HG03095 (cell line): ENCODE measurements around the gene ATP10A.

ENCODE experiments used
- ATAC-seq: cut with Tn5 transposase; IDR thresholded peaks from one replicate; pipeline ENCODE4 v1.9.1; 2021; ENCODE audit warnings: moderate library complexity; ENCODE audit not compliant: unreplicated experiment

ATP10A gene

GRCh38 chr15:25687276-25687675, 175.9 kb downstream of the ATP10A start:
- no peak for ATAC-seq

GRCh38 chr15:25686780-25687179, 176.3 kb downstream of the ATP10A start:
- no peak for ATAC-seq

- no peak for ATAC-seq
Observed at GRCh38 chr15:25684521-25685431, 178.4 kb downstream of the ATP10A start.

DNA sequence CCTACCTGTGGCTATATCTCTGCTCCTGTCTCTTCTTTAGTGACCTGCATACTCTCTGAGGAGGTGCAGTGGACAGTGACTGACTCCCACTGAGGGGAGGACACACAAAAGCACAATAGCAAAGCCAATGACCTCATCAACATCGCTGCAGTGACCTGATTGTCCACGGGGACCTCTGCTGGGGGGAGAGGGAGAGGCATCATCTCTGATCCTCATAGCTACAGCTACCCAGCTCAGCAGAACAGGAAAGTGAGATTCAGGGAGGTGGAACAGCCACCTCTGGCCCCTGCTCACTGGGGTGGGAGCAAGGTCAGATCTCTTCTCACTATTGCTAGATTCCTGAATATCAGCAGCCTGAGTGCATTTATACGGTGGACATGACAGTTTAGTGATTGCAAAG, 179.2 kb downstream of the ATP10A start:
- no peak for ATAC-seq

GRCh38 chr15:25683415-25683814, 179.7 kb downstream of the ATP10A start:
- ATAC-seq = no peak

DNA sequence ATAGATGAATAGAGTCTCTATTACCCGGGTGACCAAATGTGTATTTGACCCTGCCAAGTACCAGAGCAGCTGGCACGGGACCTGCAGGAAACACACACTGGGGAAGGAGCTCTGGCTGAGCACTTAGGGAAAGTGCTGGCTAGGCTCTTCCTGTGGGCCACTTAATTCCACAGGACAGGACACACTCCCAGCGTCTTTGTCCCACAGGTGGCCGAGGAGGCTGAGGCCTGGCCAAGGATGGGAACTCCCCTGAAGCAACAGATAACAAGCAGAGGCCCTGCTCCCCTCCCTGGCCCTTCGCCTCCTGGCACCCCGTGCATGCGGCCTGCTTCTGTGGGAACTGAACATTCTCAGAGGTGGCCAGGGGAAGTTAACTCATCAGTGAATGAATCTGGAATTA, 180.8 kb downstream of the ATP10A start:
- no peak for ATAC-seq

- ATAC-seq = no peak
Observed at GRCh38 chr15:25680686-25681025, 182.5 kb downstream of the ATP10A start.

DNA sequence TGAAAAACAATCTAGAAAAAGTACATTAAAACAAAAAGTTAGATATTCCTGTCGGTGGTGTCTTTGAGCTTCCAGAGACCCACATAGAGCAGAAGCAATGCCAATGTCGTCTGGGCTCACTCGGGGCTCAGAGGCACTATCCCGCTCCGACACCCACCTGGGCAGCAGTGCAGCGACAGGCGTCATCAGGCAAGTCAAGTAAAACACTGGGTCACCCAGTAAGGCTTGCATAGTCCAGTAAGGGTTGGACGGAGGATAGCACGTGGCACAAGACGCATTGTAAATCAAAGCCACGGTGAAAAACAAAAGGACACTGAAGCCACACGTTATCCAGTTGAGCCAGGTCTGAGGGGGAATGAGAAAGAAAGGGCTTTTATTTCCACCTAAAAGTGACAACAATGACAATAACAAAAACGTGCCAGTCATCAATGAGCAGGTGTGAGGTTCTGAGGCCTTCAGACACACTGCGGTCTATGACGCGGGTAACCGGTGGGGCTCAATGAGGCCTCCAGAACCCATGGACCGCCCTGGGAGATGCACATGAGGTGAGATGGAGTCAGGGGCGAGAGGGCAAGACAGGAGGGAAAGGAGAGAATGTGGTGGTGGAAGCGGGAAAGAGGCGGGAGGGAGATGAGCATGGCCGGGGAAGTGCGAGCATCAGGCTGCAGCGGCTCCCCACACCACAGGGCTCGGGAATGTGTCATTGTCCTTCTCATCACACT, 183.0 kb downstream of the ATP10A start:
- no peak for ATAC-seq

- ATAC-seq = no peak
Observed at GRCh38 chr15:25679492-25679891, 183.6 kb downstream of the ATP10A start.

GRCh38 chr15:25678500-25678855, 184.6 kb downstream of the ATP10A start:
- no peak for ATAC-seq

DNA sequence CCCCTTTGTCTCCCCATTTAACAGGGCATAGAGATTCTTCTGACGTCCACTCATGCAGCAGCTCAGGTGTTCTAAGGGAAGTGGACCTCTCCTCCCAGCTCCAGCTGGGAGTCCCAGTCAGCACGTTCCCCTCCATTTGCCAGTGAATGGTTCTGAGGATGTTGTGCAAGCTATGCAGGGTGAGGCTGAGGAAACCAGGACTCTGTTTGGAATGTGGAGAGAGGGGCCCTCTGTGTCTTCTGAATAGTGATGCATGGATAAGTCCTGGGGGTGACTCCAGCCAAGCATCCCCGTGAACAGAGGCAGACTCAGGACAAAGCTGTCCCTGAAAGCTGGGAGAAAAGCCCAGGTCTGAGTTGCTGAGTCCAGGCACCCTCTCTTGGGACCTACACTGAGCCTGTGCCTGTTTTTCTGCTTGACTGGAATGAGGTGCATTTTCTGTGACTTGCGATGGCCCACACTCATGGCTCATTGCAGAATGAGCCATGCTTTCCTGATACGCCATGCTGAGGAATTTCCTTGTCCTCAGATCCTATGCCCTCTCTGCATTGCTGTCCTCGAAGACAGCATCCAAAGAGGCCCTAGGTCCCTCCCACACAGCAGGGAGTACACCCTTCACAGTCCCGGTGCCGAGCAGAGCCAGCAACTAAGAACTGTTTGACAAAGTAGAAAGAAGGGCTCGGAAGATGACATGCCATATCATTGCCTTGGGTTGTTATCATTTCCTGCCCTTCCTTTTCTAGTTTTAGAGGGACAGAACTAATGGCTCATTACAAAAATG, 185.2 kb downstream of the ATP10A start:
- ATAC-seq = no peak

GRCh38 chr15:25676070-25676469, 187.1 kb downstream of the ATP10A start:
- no peak for ATAC-seq

DNA sequence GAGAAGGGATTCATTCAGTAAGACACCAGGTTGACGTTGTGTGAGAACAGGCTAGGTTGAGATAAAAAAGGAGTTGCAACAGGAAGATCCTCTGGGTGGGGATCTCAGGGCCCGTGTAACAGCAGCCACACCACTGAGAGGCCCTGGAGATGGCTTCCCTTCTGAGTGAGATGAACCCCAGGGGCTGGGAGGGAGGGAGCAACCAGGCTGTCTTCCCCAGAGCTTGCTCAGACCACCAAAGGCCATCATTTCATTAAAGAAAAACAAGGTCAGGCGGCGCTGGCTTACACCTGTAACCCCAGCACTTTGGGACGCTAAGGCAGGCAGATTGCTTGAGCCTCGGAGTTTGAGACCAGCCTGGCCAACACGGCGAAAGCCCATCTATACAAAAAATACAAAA, 187.7 kb downstream of the ATP10A start:
- no peak for ATAC-seq

GRCh38 chr15:25674913-25675312, 188.2 kb downstream of the ATP10A start:
- no peak for ATAC-seq

- no peak for ATAC-seq
Observed at GRCh38 chr15:25673972-25674371, 189.2 kb downstream of the ATP10A start.

GRCh38 chr15:25673351-25673750, 189.8 kb downstream of the ATP10A start:
- no peak for ATAC-seq

- ATAC-seq = no peak
Observed at GRCh38 chr15:25671132-25671531, 192.0 kb downstream of the ATP10A start.

DNA sequence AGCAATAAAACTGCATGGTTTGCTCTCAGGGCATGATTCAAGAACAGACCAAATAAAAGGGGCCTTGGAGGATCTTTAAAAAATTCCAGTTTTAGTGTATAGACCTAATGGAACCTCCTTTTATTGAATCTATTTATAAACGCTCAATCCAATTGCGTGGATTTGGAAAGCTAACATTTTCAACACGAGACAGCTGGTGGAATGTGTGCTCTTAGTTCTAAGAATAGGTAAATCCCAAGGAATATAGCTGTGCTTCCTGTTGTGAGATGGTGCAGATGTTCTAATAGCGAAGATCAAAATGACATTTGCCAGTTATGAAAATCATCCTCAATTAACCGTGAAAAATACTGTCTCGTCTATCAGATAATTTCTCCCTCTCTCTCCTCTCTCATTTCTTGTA, 192.5 kb downstream of the ATP10A start:
- ATAC-seq = no peak

- ATAC-seq = no peak
Observed at GRCh38 chr15:25670025-25670554, 193.0 kb downstream of the ATP10A start.

- ATAC-seq = no peak
Observed at GRCh38 chr15:25668901-25669300, 194.2 kb downstream of the ATP10A start.

GRCh38 chr15:25668236-25668795, 194.8 kb downstream of the ATP10A start:
- ATAC-seq = no peak
